CD1c-positive myeloid dendritic cell (primary cell): Measurements from ENCODE around the gene PISD.
"Not testable (repeated sequence)": the region's sequence is repeated elsewhere in the genome, so short reads cannot be mapped to it uniquely, and the experiment has no call there.

Experiments
- DNase-seq: peaks from one replicate; pipeline ENCODE4 v3.0.0-alpha.2; 2016; ENCODE audit errors: extremely low spot score

The PISD gene

GRCh38 chr22:31610611-31611010 lies 51.4 kb downstream of the PISD start:
- no peak for DNase-seq

- DNase-seq = no peak
Measured at GRCh38 chr22:31609716-31610115, 52.3 kb downstream of the PISD start.

- DNase-seq = no peak
Measured at GRCh38 chr22:31607696-31608095, 54.3 kb downstream of the PISD start.

GRCh38 chr22:31605851-31606585 lies 56.0 kb downstream of the PISD start:
- DNase-seq = no peak

GRCh38 chr22:31604746-31605705 lies 57.0 kb downstream of the PISD start:
- no peak for DNase-seq

- DNase-seq = no peak
Measured at GRCh38 chr22:31604137-31604705, 57.8 kb downstream of the PISD start.

- no peak for DNase-seq
Measured at GRCh38 chr22:31603574-31603973, 58.4 kb downstream of the PISD start.

GRCh38 chr22:31603081-31603525 lies 58.9 kb downstream of the PISD start:
- DNase-seq = no peak

- no peak for DNase-seq
Measured at GRCh38 chr22:31602259-31602952, 59.6 kb downstream of the PISD start.

GRCh38 chr22:31595271-31595670 lies 66.7 kb downstream of the PISD start:
- DNase-seq = no peak

- DNase-seq = not testable (repeated sequence)
Measured at GRCh38 chr22:31590161-31590560, 71.9 kb downstream of the PISD start.

- DNase-seq = no peak
Measured at GRCh38 chr22:31588970-31589675, 72.9 kb downstream of the PISD start.

- no peak for DNase-seq
Measured at GRCh38 chr22:31586137-31586920, 75.7 kb downstream of the PISD start.

- no peak for DNase-seq
Measured at GRCh38 chr22:31585161-31585859, 76.7 kb downstream of the PISD start.

GRCh38 chr22:31584804-31585160 lies 77.2 kb downstream of the PISD start:
- DNase-seq = no peak

- DNase-seq = no peak
Measured at GRCh38 chr22:31583861-31584485, 78.0 kb downstream of the PISD start.

- DNase-seq = no peak
Measured at GRCh38 chr22:31579835-31580242, 82.2 kb downstream of the PISD start.

GRCh38 chr22:31578171-31578570 lies 83.8 kb downstream of the PISD start:
- no peak for DNase-seq

- no peak for DNase-seq
Measured at GRCh38 chr22:31577711-31578110, 84.3 kb downstream of the PISD start.
